Panc1 (cell line): Measurements from ENCODE around the gene ZNF699. TPM values are rescaled to one million over a fixed set of nuclear protein-coding genes. Genes with fewer than 3 reads are reported as not detected.

Experiments
- ATAC-seq: fragments of 200-7000 bp; cut with Tn5 transposase; 2 replicates; pipeline ENCODE4 v1.9.1; 2020; ENCODE audit warnings: mild to moderate bottlenecking, moderate library complexity
- BruUV-seq: library from RNA; stranded (reverse); fragments of 400-500 nt; replicated peaks from 2 replicates; lab custom pipeline; 2021; lab: Mats Ljungman, UMichigan
- CTCF ChIA-PET: fragments of 300-600 bp; sonication (Branson Sonifier 250); formaldehyde crosslinking; loops from one replicate; lab custom pipeline; 2022; ENCODE audit warnings: antibody characterized with exemption; lab: Charles Lee
- POLR2A ChIA-PET: fragments of 300-600 bp; sonication (Branson Sonifier 250); formaldehyde crosslinking; loops from one replicate; lab custom pipeline; 2022; ENCODE audit warnings: antibody characterized with exemption; lab: Charles Lee
- DNase-seq: peaks from one replicate; pipeline ENCODE4 v3.0.0-alpha.2; 2010; ENCODE audit warnings: low read depth, low spot score
- H3K27ac ChIP-seq: 2 replicates; pipeline ENCODE4 v1.5.1; 2011; ENCODE audit warnings: mild to moderate bottlenecking, low read length, inconsistent platforms
- H3K27me3 ChIP-seq: fragments of 200-500 bp; sonication (Bioruptor generic); 2 replicates; pipeline ENCODE4 v1.6.0; 2014; ENCODE audit warnings: low read length, inconsistent platforms; ENCODE audit not compliant: control insufficient read depth, insufficient read depth
- H3K36me3 ChIP-seq: fragments of 200-500 bp; sonication (Bioruptor generic); 2 replicates; pipeline ENCODE4 v1.5.1; 2014; ENCODE audit warnings: inconsistent platforms, mild to moderate bottlenecking, low read length, moderate library complexity; ENCODE audit not compliant: control insufficient read depth, insufficient read depth
- H3K4me1 ChIP-seq: 2 replicates; pipeline ENCODE4 v1.5.1; 2011; ENCODE audit warnings: inconsistent platforms, mild to moderate bottlenecking, low read length, moderate library complexity; ENCODE audit not compliant: control insufficient read depth, insufficient read depth
- H3K4me3 ChIP-seq, 2 experiments: 2 replicates each; pipeline ENCODE4 v1.5.1; 2011 to 2012; ENCODE audit warnings: low read depth in 2 of 2, low read length in 2 of 2, mild to moderate bottlenecking in 2 of 2, inconsistent platforms in 1 of 2, moderate library complexity in 1 of 2
- H3K9me3 ChIP-seq: fragments of 200-500 bp; sonication (Bioruptor generic); 2 replicates; pipeline ENCODE4 v1.5.1; 2014; ENCODE audit warnings: low read depth, mild to moderate bottlenecking, inconsistent platforms, low read length, moderate library complexity; ENCODE audit not compliant: control insufficient read depth, insufficient read depth
- CTCF ChIP-seq: fragments of 450-650 bp; IDR thresholded peaks from 2 replicates; pipeline ENCODE4 v1.5.1; 2017; ENCODE audit warnings: mild to moderate bottlenecking
- POLR2AphosphoS5 ChIP-seq: IDR thresholded peaks from 2 replicates; pipeline ENCODE4 v1.6.1; 2012; ENCODE audit warnings: mild to moderate bottlenecking, low read depth, low read length, moderate library complexity
- REST ChIP-seq, 2 experiments: IDR thresholded peaks; 2 replicates each; pipeline ENCODE4 v1.6.1; 2011 to 2012; ENCODE audit warnings: low read depth in 2 of 2, control low read depth in 1 of 2, low read length in 1 of 2, mild to moderate bottlenecking in 1 of 2, moderate library complexity in 1 of 2; ENCODE audit not compliant: insufficient read depth in 1 of 2
- TCF7L2 ChIP-seq: IDR thresholded peaks from 2 replicates; pipeline ENCODE4 v1.6.1; 2011; ENCODE audit warnings: mild to moderate bottlenecking, low read depth, low read length, inconsistent platforms
- in situ Hi-C: cut with HindIII; loops from 2 replicates; pipeline ENCODE4 v1.10.0; 2016; ENCODE audit warnings: low sequenced_read_pairs, low pct_unique_long_range_greater_than_20kb
- intact Hi-C: fragments of 100-400 bp; cut with micrococcal nuclease; formaldehyde crosslinking; loops from one replicate; pipeline ENCODE4 v1.10.0; 2022; ENCODE audit not compliant: unreplicated experiment
- total RNA-seq: library from RNA; stranded (reverse); gene quantifications from one replicate; pipeline ENCODE4 v1.2.1, GENCODE V29; 2021; ENCODE audit not compliant: unreplicated experiment

The ZNF699 gene
- total RNA-seq, 1 experiment from 2014 or later, result 7.3 TPM

GRCh38 chr19:9250630-9251029 lies 59.0 kb downstream of the ZNF699 start, which contains the start of gene OR7E24:
Gene OR7E24 (plus strand): TSS chr19:9250930. CDS start chr19:9251044, 114 bp downstream.
- Histone ChIP-seq H3K9me3 (no peaks in the 10 kb centered on the region), H3K4me1 (no peaks in the 10 kb centered on the region), H3K27me3 (no peaks in the 10 kb centered on the region), H3K4me3 (no peak within 1 kb of the TSS), H3K27ac (no peak within 1 kb of the TSS), H3K36me3 (no peaks in the 10 kb centered on the region)
- in situ Hi-C loops, result no loop called here
- TF ChIP-seq REST (IDR thresholded peaks at IDR 0.05; ENCODE audit: insufficient read depth in 1 of 2, low read depth in 2 of 2, low read length in 1 of 2), result no peak
- TF ChIP-seq CTCF, result no peak
- no peak for TF ChIP-seq POLR2AphosphoS5
- TF ChIP-seq TCF7L2, result no peak
- ATAC-seq, result no peak
- ChIA-PET POLR2A (no interaction called here), CTCF (no interaction called here)
- intact Hi-C loops, result no loop called here
- no peak for DNase-seq
- no TSS peak for BruUV-seq

Other genes starting within 250 kb of the ZNF699 start
- gene OR1M1, start 222.8 kb downstream of the ZNF699 start, total RNA-seq, result not detected
- not detected for gene OR7G2, start 202.4 kb downstream of the ZNF699 start, total RNA-seq
- gene OR7G1, start 194.1 kb downstream of the ZNF699 start, total RNA-seq, result not detected
- not detected for gene OR7G3, start 182.9 kb downstream of the ZNF699 start, total RNA-seq
- 39.3 TPM for gene ZNF317, start 169.4 kb downstream of the ZNF699 start, total RNA-seq
- gene OR7D2, start 130.9 kb downstream of the ZNF699 start, total RNA-seq, result not detected
- gene OR7D4, start 90.2 kb downstream of the ZNF699 start, total RNA-seq, result not detected
- not detected for gene OR7E24, start 58.9 kb downstream of the ZNF699 start, total RNA-seq
- gene ZNF559, start 14.3 kb upstream of the ZNF699 start, total RNA-seq, result 8.1 TPM
- gene ZNF177, start 53.2 kb upstream of the ZNF699 start, total RNA-seq, result 4.6 TPM
- 10.5 TPM for gene ZNF266, start 125.7 kb upstream of the ZNF699 start, total RNA-seq
- not detected for gene ZNF560, start 188.8 kb upstream of the ZNF699 start, total RNA-seq
- 6.1 TPM for gene ZNF426, start 228.8 kb upstream of the ZNF699 start, total RNA-seq